HEK293 (cell line): ENCODE data around the gene QSER1.

Experiments
- CTCF ChIA-PET: fragments of 350-600 bp; formaldehyde crosslinking; extraction: SDS; loops from one replicate; lab custom pipeline; 2021; ENCODE audit warnings: antibody characterized with exemption; lab: Yijun Ruan, JAX
- POLR2A ChIA-PET: fragments of 300-600 bp; formaldehyde crosslinking; extraction: SDS; loops from one replicate; lab custom pipeline; 2020; ENCODE audit warnings: antibody characterized with exemption, inconsistent platforms; lab: Yijun Ruan, JAX
- H3K27ac ChIP-seq: fragments of 200-500 bp; sonication (Bioruptor generic); 2 replicates; pipeline ENCODE4 v1.5.1; 2014; ENCODE audit warnings: low read depth, low read length, control low read depth, inconsistent platforms; ENCODE audit errors: extremely low read depth
- H3K36me3 ChIP-seq, 2 experiments: fragments of 200-500 bp in 1 of 2; sonication (Bioruptor generic) in 1 of 2; 1 replicate in 1 of 2; 2 replicates in 1 of 2; pipeline ENCODE4 v1.5.1; 2014 to 2017; ENCODE audit warnings: inconsistent platforms in 2 of 2, low read length in 2 of 2; ENCODE audit not compliant: control insufficient read depth in 2 of 2, insufficient read depth in 1 of 2
- H3K4me1 ChIP-seq: fragments of 200-500 bp; sonication (Bioruptor generic); 2 replicates; pipeline ENCODE4 v1.5.1; 2014; ENCODE audit warnings: mild to moderate bottlenecking, low read length, inconsistent platforms; ENCODE audit not compliant: control insufficient read depth, insufficient read depth
- H3K4me3 ChIP-seq: 2 replicates; pipeline ENCODE4 v1.5.1; 2011; ENCODE audit warnings: low read depth, mild to moderate bottlenecking, control low read depth, low read length, moderate library complexity
- H3K9me3 ChIP-seq: fragments of 200-500 bp; sonication (Bioruptor generic); 2 replicates; pipeline ENCODE4 v1.5.1; 2014; ENCODE audit warnings: low read depth, low read length, inconsistent platforms; ENCODE audit not compliant: control insufficient read depth, insufficient read depth
- BCL11A ChIP-seq: fragments of 450-650 bp; formaldehyde crosslinking; IDR thresholded peaks from 2 replicates; pipeline ENCODE4 v1.5.1; 2016; ENCODE audit warnings: low read depth, missing biosample characterization, missing genetic modification characterization
- GLI4 ChIP-seq: fragments of 450-650 bp; formaldehyde crosslinking; IDR thresholded peaks from 2 replicates; pipeline ENCODE4 v1.5.1; 2016; ENCODE audit warnings: missing biosample characterization, missing genetic modification characterization
- ZNF114 ChIP-seq: fragments of 450-650 bp; formaldehyde crosslinking; IDR thresholded peaks from 2 replicates; pipeline ENCODE4 v1.5.0; 2017; ENCODE audit warnings: missing biosample characterization, missing genetic modification characterization
- ZNF132 ChIP-seq: fragments of 450-650 bp; formaldehyde crosslinking; IDR thresholded peaks from 2 replicates; pipeline ENCODE4 v1.5.1; 2017; ENCODE audit warnings: missing biosample characterization, missing genetic modification characterization, borderline replicate concordance
- ZNF202 ChIP-seq: fragments of 450-650 bp; formaldehyde crosslinking; IDR thresholded peaks from 2 replicates; pipeline ENCODE4 v1.5.1; 2016; ENCODE audit warnings: missing biosample characterization, missing genetic modification characterization, borderline replicate concordance
- ZNF211 ChIP-seq: fragments of 450-650 bp; formaldehyde crosslinking; IDR thresholded peaks from 2 replicates; pipeline ENCODE4 v1.5.1; 2016; ENCODE audit warnings: low read depth, missing biosample characterization, missing genetic modification characterization
- ZNF280C ChIP-seq: fragments of 450-650 bp; formaldehyde crosslinking; IDR thresholded peaks from 2 replicates; pipeline ENCODE4 v1.5.1; 2016; ENCODE audit warnings: missing biosample characterization, missing genetic modification characterization
- ZNF404 ChIP-seq: fragments of 450-650 bp; formaldehyde crosslinking; IDR thresholded peaks from 2 replicates; pipeline ENCODE4 v1.5.1; 2017; ENCODE audit warnings: missing biosample characterization, missing genetic modification characterization
- ZNF426 ChIP-seq: fragments of 450-650 bp; formaldehyde crosslinking; IDR thresholded peaks from 2 replicates; pipeline ENCODE4 v1.5.1; 2017; ENCODE audit warnings: missing biosample characterization, missing genetic modification characterization, mild to moderate bottlenecking, inconsistent platforms, moderate library complexity
- ZNF433 ChIP-seq: fragments of 450-650 bp; formaldehyde crosslinking; IDR thresholded peaks from 2 replicates; pipeline ENCODE4 v1.5.1; 2016; ENCODE audit warnings: missing biosample characterization, missing genetic modification characterization, low read depth
- ZNF521 ChIP-seq: fragments of 450-650 bp; formaldehyde crosslinking; IDR thresholded peaks from 2 replicates; pipeline ENCODE4 v1.5.1; 2017; ENCODE audit warnings: missing biosample characterization, mild to moderate bottlenecking, missing genetic modification characterization
- ZNF76 ChIP-seq: fragments of 450-650 bp; formaldehyde crosslinking; IDR thresholded peaks from 2 replicates; pipeline ENCODE4; 2016; ENCODE audit warnings: low read depth, missing biosample characterization, missing genetic modification characterization, borderline replicate concordance
- ZNF785 ChIP-seq: fragments of 450-650 bp; formaldehyde crosslinking; IDR thresholded peaks from 2 replicates; pipeline ENCODE4 v1.5.1; 2016; ENCODE audit warnings: missing biosample characterization, missing genetic modification characterization
- ZSCAN5A ChIP-seq: fragments of 450-650 bp; formaldehyde crosslinking; IDR thresholded peaks from 2 replicates; pipeline ENCODE4 v1.5.1; 2016; ENCODE audit warnings: missing biosample characterization, missing genetic modification characterization
- TF ChIP-seq, protein P1 (sequence below): fragments of 450-650 bp; formaldehyde crosslinking; IDR thresholded peaks from 2 replicates; pipeline ENCODE4 v1.5.1; 2016; ENCODE audit warnings: missing biosample characterization, missing genetic modification characterization
- TF ChIP-seq, protein P2 (sequence below): fragments of 450-650 bp; formaldehyde crosslinking; IDR thresholded peaks from 2 replicates; pipeline ENCODE4 v1.5.1; 2016; ENCODE audit warnings: missing biosample characterization, missing genetic modification characterization, borderline replicate concordance
- TF ChIP-seq, protein P3 (sequence below): fragments of 450-650 bp; IDR thresholded peaks from 2 replicates; pipeline ENCODE4 v1.5.1; 2018; ENCODE audit warnings: missing biosample characterization, missing genetic modification characterization
- TF ChIP-seq, protein P4 (sequence below): fragments of 450-650 bp; formaldehyde crosslinking; IDR thresholded peaks from 2 replicates; pipeline ENCODE4 v1.5.1; 2016; ENCODE audit warnings: missing biosample characterization, missing genetic modification characterization
- TF ChIP-seq, protein P5 (sequence below): fragments of 450-650 bp; formaldehyde crosslinking; IDR thresholded peaks from 2 replicates; pipeline ENCODE4 v1.5.1; 2016; ENCODE audit warnings: missing biosample characterization, missing genetic modification characterization

QSER1 gene

GRCh38 chr11:32897103-32897502, 4.5 kb downstream of the QSER1 start:
- Histone ChIP-seq H3K4me3 (no peak overlapping the region), H3K27ac (no peak overlapping the region), H3K9me3 (no peaks in the 10 kb centered on the region), H3K4me1 (0 out of 2 replicates have a peak, but pooled peaks cover 2% of the 10 kb centered on the region), H3K36me3 (peaks cover 0 to 13% of the 10 kb centered on the region in 2 experiments; a peak in 1 of 3 replicates)
- TF ChIP-seq, protein P1, sequence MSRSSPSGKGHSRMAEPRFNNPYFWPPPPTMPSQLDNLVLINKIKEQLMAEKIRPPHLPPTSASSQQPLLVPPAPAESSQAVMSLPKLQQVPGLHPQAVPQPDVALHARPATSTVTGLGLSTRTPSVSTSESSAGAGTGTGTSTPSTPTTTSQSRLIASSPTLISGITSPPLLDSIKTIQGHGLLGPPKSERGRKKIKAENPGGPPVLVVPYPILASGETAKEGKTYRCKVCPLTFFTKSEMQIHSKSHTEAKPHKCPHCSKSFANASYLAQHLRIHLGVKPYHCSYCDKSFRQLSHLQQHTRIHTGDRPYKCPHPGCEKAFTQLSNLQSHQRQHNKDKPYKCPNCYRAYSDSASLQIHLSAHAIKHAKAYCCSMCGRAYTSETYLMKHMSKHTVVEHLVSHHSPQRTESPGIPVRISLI (tag by site-specific recombination) = no peak
- TF ChIP-seq ZNF211 (tag by site-specific recombination) = no peak
- no peak for TF ChIP-seq ZNF114
- TF ChIP-seq GLI4 (tag by site-specific recombination) = no peak
- no peak for TF ChIP-seq ZNF76 (tag by site-specific recombination)
- no peak for TF ChIP-seq ZNF521 (tag by site-specific recombination)
- no peak for TF ChIP-seq ZNF426 (tag by site-specific recombination)
- TF ChIP-seq ZNF404 (tag by site-specific recombination) = no peak
- TF ChIP-seq ZNF202 = no peak
- no peak for TF ChIP-seq ZSCAN5A (tag by site-specific recombination)
- TF ChIP-seq, protein P2, sequence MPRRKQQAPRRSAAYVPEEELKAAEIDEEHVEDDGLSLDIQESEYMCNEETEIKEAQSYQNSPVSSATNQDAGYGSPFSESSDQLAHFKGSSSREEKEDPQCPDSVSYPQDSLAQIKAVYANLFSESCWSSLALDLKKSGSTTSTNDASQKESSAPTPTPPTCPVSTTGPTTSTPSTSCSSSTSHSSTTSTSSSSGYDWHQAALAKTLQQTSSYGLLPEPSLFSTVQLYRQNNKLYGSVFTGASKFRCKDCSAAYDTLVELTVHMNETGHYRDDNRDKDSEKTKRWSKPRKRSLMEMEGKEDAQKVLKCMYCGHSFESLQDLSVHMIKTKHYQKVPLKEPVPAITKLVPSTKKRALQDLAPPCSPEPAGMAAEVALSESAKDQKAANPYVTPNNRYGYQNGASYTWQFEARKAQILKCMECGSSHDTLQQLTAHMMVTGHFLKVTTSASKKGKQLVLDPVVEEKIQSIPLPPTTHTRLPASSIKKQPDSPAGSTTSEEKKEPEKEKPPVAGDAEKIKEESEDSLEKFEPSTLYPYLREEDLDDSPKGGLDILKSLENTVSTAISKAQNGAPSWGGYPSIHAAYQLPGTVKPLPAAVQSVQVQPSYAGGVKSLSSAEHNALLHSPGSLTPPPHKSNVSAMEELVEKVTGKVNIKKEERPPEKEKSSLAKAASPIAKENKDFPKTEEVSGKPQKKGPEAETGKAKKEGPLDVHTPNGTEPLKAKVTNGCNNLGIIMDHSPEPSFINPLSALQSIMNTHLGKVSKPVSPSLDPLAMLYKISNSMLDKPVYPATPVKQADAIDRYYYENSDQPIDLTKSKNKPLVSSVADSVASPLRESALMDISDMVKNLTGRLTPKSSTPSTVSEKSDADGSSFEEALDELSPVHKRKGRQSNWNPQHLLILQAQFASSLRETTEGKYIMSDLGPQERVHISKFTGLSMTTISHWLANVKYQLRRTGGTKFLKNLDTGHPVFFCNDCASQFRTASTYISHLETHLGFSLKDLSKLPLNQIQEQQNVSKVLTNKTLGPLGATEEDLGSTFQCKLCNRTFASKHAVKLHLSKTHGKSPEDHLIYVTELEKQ (tag by site-specific recombination) = no peak
- TF ChIP-seq BCL11A (tag by site-specific recombination) = no peak
- TF ChIP-seq ZNF433 (tag by site-specific recombination) = no peak
- POLR2A ChIA-PET = no interaction called here
- CTCF ChIA-PET = interaction anchor here (0.6 kb wide), 1 partner anchor 193 kb away, joined by 3 read pairs; no protein-coding TSS in a partner anchor

- no peak overlapping the region for H3K4me3 ChIP-seq
- no peak overlapping the region for H3K27ac ChIP-seq
- POLR2A ChIA-PET = no interaction called here
- peaks cover 0 to 13% of the 10 kb centered on the region in 2 experiments; a peak in 1 of 3 replicates for H3K36me3 ChIP-seq
- TF ChIP-seq, protein P3, sequence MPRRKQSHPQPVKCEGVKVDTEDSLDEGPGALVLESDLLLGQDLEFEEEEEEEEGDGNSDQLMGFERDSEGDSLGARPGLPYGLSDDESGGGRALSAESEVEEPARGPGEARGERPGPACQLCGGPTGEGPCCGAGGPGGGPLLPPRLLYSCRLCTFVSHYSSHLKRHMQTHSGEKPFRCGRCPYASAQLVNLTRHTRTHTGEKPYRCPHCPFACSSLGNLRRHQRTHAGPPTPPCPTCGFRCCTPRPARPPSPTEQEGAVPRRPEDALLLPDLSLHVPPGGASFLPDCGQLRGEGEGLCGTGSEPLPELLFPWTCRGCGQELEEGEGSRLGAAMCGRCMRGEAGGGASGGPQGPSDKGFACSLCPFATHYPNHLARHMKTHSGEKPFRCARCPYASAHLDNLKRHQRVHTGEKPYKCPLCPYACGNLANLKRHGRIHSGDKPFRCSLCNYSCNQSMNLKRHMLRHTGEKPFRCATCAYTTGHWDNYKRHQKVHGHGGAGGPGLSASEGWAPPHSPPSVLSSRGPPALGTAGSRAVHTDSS (tag by site-specific recombination) = no peak
- no peak for TF ChIP-seq ZNF132
- TF ChIP-seq, protein P4, sequence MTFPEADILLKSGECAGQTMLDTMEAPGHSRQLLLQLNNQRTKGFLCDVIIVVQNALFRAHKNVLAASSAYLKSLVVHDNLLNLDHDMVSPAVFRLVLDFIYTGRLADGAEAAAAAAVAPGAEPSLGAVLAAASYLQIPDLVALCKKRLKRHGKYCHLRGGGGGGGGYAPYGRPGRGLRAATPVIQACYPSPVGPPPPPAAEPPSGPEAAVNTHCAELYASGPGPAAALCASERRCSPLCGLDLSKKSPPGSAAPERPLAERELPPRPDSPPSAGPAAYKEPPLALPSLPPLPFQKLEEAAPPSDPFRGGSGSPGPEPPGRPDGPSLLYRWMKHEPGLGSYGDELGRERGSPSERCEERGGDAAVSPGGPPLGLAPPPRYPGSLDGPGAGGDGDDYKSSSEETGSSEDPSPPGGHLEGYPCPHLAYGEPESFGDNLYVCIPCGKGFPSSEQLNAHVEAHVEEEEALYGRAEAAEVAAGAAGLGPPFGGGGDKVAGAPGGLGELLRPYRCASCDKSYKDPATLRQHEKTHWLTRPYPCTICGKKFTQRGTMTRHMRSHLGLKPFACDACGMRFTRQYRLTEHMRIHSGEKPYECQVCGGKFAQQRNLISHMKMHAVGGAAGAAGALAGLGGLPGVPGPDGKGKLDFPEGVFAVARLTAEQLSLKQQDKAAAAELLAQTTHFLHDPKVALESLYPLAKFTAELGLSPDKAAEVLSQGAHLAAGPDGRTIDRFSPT = no peak
- TF ChIP-seq, protein P5, sequence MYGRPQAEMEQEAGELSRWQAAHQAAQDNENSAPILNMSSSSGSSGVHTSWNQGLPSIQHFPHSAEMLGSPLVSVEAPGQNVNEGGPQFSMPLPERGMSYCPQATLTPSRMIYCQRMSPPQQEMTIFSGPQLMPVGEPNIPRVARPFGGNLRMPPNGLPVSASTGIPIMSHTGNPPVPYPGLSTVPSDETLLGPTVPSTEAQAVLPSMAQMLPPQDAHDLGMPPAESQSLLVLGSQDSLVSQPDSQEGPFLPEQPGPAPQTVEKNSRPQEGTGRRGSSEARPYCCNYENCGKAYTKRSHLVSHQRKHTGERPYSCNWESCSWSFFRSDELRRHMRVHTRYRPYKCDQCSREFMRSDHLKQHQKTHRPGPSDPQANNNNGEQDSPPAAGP (tag by site-specific recombination) = no peak
- no peak for TF ChIP-seq ZNF280C (tag by site-specific recombination)
- no peak for TF ChIP-seq ZNF785
- CTCF ChIA-PET = no interaction called here
- no peaks in the 10 kb centered on the region for H3K9me3 ChIP-seq
- H3K4me1 ChIP-seq = 0 out of 2 replicates have a peak, but pooled peaks cover 2% of the 10 kb centered on the region
Observed at GRCh38 chr11:32899438-32899837, 6.8 kb downstream of the QSER1 start.
